Measurements from ENCODE around the gene ANKS3.

Gene ANKS3

GRCh38 chr16:4775005-4775404 lies 40.9 kb upstream of the ANKS3 start:
- TF ChIP-seq CTCF (IDR thresholded peaks at IDR 0.05), result no peak

- TF ChIP-seq CTCF (IDR thresholded peaks at IDR 0.05), result no peak
Observed at GRCh38 chr16:4772351-4772750, 38.3 kb upstream of the ANKS3 start.

GRCh38 chr16:4771646-4772045 lies 37.6 kb upstream of the ANKS3 start:
- TF ChIP-seq CTCF (IDR thresholded peaks at IDR 0.05), result no peak

- no peak for TF ChIP-seq CTCF (IDR thresholded peaks at IDR 0.05)
Observed at GRCh38 chr16:4769306-4769638, 35.2 kb upstream of the ANKS3 start.

DNA sequence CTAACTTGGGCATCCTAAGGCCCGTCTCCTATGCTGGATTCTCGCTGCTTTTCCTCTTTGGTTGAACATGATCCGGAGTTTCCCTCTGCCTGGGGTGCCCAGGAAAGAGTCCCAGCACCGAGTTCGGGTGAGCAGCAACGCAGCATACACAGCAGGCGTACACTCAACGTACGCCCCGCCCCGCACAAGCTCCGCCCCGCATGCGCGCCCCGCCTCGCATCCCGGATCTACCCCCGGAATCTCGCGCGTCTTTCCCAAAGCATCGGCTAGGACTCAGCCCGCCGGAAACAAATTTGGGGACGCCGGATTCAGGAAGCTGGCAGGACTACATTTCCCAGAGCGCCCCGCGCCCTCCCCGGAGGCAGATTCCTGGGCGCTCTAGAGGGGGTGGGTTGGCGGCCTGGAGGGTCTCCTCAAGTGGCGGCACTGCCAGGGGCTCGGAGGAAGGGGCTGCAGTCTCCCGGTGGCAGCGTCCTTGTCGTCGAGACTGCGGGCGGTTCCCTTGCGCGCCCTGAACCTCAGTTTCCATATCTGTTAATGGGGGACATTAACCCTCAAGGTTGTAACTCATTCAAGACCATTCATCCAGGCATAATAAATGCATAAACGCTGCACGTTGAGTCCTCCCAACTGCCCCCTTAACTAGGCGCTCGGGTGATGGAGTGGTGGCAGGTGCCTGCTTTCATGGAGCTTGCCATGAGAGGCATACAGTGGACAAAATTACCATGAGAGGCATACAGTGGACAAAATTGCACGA lies 34.7 kb upstream of the ANKS3 start:
- no peak for TF ChIP-seq CTCF (IDR thresholded peaks at IDR 0.05)

DNA sequence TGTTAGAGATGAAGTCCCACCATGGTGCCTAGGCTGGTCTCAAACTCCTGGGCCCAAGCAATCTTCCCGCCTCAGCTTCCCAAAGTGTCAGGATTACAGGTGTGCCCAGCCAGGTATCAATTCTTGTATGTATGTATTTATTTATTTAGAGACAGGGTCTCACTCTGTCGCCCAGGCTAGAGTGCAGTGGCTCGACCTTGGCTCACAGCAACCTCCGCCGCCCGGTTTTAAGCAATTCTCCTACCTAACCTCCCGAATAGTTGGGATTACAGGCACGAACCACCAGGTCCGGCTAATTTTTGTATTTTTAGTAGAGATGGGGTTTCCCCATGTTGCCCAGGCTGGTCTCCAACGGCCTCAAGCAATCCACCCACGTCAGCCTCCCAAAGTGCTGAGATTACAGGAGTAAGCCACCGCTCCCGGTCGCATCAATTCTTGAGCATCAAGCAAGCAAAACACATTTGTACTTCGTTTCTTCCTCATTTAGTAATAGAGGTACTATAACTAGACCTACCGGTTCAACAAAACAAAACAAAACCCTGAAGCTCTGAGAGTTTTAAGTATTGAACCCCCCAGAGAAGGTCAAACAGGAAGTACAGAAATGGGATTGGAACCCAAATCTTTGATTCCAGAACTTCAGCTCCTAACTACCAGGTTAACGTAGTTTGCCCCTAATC lies 33.9 kb upstream of the ANKS3 start:
- TF ChIP-seq CTCF (IDR thresholded peaks at IDR 0.05), result no peak

DNA sequence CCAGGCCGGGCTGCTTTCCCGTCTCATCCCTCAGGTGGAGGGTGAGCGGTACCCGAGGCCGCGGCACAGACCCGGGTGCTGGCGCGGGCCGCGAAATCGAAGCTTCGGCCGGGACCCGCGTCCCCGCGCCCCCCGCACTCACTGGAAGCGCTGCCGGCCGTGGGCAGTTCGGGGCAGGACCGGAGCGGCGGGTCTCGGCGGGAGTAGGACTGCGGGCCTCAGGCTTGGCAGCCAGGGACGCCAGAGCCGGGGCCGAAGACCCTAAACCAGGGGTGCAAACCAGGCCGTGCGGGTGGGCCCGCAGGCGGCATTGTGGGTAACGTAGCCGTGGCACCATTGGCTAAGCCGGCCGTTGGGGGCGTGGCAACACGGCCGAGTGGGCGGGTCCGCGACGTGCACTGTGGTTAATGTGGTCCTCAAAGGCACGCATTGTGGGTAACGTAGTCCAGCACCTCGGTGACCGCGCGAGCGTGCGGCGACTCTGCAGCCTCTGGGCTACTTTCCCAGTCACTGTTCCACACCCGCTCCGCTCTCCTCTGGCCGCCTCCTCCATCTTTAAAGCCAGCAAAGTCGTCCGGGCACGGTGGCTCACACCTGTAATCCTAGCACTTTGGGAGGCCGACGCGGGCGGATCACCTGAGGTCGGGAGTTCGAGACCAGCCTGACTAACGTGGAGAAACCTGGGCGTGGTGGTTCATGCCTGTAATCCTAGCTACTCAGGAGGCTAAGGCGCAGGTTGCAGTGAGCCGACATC lies 33.0 kb upstream of the ANKS3 start, which contains the start of gene ZNF500:
Gene ZNF500 (minus strand): TSS at position 288 of the 754 bp plus-strand sequence. CDS start 1,184 bp downstream, outside the sequence.
- TF ChIP-seq CTCF (IDR thresholded peaks at IDR 0.05), result no peak
